NCI-H1105 (cell line): ENCODE results near the gene PDCL3.
A peak's percentile ranks its signal among the peaks of the same experiment; 100 is the strongest.

Experiments used
- DNase-seq: peaks from one replicate; lab custom pipeline; 2025; lab: John Stamatoyannopoulos, UW

PDCL3 gene

GRCh38 chr2:100562613-100563406 is at the start of gene PDCL3:
Gene PDCL3 (plus strand): TSS chr2:100562993. CDS start chr2:100563068, 75 bp downstream.
- DNase-seq, result peak; percentile 94

GRCh38 chr2:100513650-100514049 is 49.1 kb upstream of the PDCL3 start:
- DNase-seq, result no peak

- no peak for DNase-seq
Measured at GRCh38 chr2:100517556-100517955, 45.2 kb upstream of the PDCL3 start.

- DNase-seq, result no peak
Measured at GRCh38 chr2:100518801-100519200, 44.0 kb upstream of the PDCL3 start.

- DNase-seq, result no peak
Measured at GRCh38 chr2:100520224-100520623, 42.6 kb upstream of the PDCL3 start.

GRCh38 chr2:100522430-100522829 is 40.4 kb upstream of the PDCL3 start:
- DNase-seq, result no peak

- no peak for DNase-seq
Measured at GRCh38 chr2:100524331-100524730, 38.5 kb upstream of the PDCL3 start.

GRCh38 chr2:100526868-100527267 is 35.9 kb upstream of the PDCL3 start:
- DNase-seq, result no peak

- DNase-seq, result no peak
Measured at GRCh38 chr2:100527440-100528015, 35.3 kb upstream of the PDCL3 start.

- DNase-seq, result no peak
Measured at GRCh38 chr2:100529176-100529575, 33.6 kb upstream of the PDCL3 start.

- DNase-seq, result no peak
Measured at GRCh38 chr2:100529900-100530299, 32.9 kb upstream of the PDCL3 start.

GRCh38 chr2:100535855-100536254 is 26.9 kb upstream of the PDCL3 start:
- DNase-seq, result no peak

GRCh38 chr2:100537918-100538317 is 24.9 kb upstream of the PDCL3 start:
- DNase-seq, result no peak

GRCh38 chr2:100539221-100539620 is 23.6 kb upstream of the PDCL3 start:
- DNase-seq, result no peak

GRCh38 chr2:100541404-100541803 is 21.4 kb upstream of the PDCL3 start:
- no peak for DNase-seq

GRCh38 chr2:100542418-100542817 is 20.4 kb upstream of the PDCL3 start:
- DNase-seq, result no peak

GRCh38 chr2:100544911-100545596 is 17.7 kb upstream of the PDCL3 start:
- DNase-seq, result no peak

- DNase-seq, result no peak
Measured at GRCh38 chr2:100546469-100546868, 16.3 kb upstream of the PDCL3 start.

- DNase-seq, result no peak
Measured at GRCh38 chr2:100548771-100549170, 14.0 kb upstream of the PDCL3 start.

GRCh38 chr2:100551303-100551702 is 11.5 kb upstream of the PDCL3 start:
- DNase-seq, result no peak

GRCh38 chr2:100554798-100555407 is 7.9 kb upstream of the PDCL3 start:
- no peak for DNase-seq

- no peak for DNase-seq
Measured at GRCh38 chr2:100556746-100557145, 6.0 kb upstream of the PDCL3 start.
